LNCaP clone FGC (cell line): ENCODE results near the gene ZBTB32.

Source experiments
- DNase-seq: peaks from one replicate; pipeline ENCODE4 v3.0.0-alpha.2; 2011; ENCODE audit warnings: low read depth
- H3K4me3 ChIP-seq: 2 replicates; pipeline ENCODE4 v1.5.1; 2011; ENCODE audit warnings: mild to moderate bottlenecking, low read depth, low read length, control low read depth
- CTCF ChIP-seq: IDR thresholded peaks from 2 replicates; pipeline ENCODE4 v1.5.1; 2012; ENCODE audit warnings: mild to moderate bottlenecking; ENCODE audit not compliant: control insufficient read depth, insufficient read depth; ENCODE audit errors: extremely low read depth

The ZBTB32 gene

DNA sequence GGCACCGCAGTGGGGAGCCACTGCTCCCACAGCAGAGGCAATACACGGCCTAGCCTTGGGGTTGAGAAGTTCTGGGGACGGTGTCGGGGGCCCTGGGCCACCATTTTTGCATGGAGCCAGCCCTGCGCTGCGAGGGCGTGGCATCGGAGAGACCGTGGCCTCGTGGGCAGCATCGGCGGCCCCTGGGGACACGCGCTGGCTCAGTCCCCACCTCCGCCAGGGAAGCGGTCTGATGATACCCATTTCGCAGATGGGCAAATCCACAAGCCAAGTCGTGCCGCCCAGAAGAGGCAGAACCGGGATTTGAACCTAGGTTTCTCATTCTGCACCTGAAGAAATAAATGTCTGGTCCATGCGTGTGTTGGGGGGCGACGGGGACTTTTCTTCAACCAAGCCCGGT lies 39.2 kb upstream of the ZBTB32 start:
- no peak for TF ChIP-seq CTCF
- no peak for DNase-seq
- H3K4me3 ChIP-seq, result no peak overlapping the region

- no peak overlapping the region for H3K4me3 ChIP-seq
- no peak for DNase-seq
- no peak for TF ChIP-seq CTCF
Observed at GRCh38 chr19:35665604-35666003, 38.8 kb upstream of the ZBTB32 start.

DNA sequence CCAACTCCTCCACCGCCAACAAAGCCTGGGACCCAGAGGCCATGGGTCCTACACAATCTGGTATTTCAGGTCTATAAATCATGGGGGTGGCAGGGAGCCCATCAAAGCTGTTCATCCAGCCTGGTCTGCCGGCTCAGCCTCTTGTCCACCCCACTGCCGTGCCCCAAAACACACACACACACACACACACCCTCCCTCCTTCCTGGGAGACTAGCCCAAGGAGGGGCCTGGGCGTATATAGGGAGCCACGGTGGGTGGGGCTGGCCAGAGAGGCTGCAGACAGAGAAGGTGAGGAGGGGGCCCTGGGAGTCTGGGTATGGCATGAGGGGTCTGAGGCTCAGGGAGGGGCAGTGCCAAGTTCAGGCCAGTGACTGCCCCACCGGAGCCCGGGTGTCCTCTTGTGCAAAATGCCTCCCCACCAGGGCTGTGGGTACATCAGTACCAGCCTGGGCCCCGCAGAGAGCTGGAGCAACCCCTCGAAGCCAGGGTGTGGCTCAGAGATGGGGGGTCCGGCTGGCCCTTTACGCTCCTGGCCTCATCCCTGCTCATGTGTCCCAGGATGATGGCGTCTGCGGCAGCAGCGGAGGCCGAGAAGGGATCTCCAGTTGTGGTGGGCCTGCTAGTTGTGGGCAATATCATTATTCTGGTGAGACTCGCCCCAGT lies 38.0 kb upstream of the ZBTB32 start, which contains the start of gene UPK1A:
Gene UPK1A, plus strand, starts transcription at position 267 of the 663 bp plus-strand sequence. Its CDS starts 296 bp downstream, at position 563.
- DNase-seq, result no peak
- no peak within 1 kb of the TSS for H3K4me3 ChIP-seq
- TF ChIP-seq CTCF, result no peak

GRCh38 chr19:35669566-35669965 lies 34.8 kb upstream of the ZBTB32 start:
- DNase-seq, result no peak
- no peak for TF ChIP-seq CTCF
- H3K4me3 ChIP-seq, result no peak overlapping the region

- no peak overlapping the region for H3K4me3 ChIP-seq
- no peak for DNase-seq
- TF ChIP-seq CTCF, result no peak
Observed at GRCh38 chr19:35669974-35670373, 34.4 kb upstream of the ZBTB32 start.

- TF ChIP-seq CTCF, result no peak
- no peak for DNase-seq
- no peak overlapping the region for H3K4me3 ChIP-seq
Observed at GRCh38 chr19:35670686-35671085, 33.7 kb upstream of the ZBTB32 start.

- H3K4me3 ChIP-seq, result no peak overlapping the region
- no peak for TF ChIP-seq CTCF
- DNase-seq, result peak; percentile 17
Observed at GRCh38 chr19:35671818-35672217, 32.5 kb upstream of the ZBTB32 start.
